Fibroblast of pulmonary artery (primary cell): ENCODE measurements around the gene CDYL2.

ENCODE experiments used
- DNase-seq: peaks from one replicate; pipeline ENCODE4 v3.0.0-alpha.2; 2010; ENCODE audit warnings: low read depth
- H3K4me3 ChIP-seq: replicated peaks from 2 replicates; pipeline ENCODE4 v1.5.1; 2011; ENCODE audit warnings: low read depth, mild to moderate bottlenecking, control low read depth, low read length, moderate library complexity
- TF ChIP-seq, protein P1 (sequence below): IDR thresholded peaks from 2 replicates; pipeline ENCODE4 v1.5.1; 2011; ENCODE audit warnings: mild to moderate bottlenecking, control low read depth, low read length, inconsistent platforms; ENCODE audit errors: missing control alignments

Gene CDYL2

GRCh38 chr16:80596507-80597207 is 207.7 kb downstream of the CDYL2 start:
- no peak for DNase-seq
- TF ChIP-seq, protein P1, sequence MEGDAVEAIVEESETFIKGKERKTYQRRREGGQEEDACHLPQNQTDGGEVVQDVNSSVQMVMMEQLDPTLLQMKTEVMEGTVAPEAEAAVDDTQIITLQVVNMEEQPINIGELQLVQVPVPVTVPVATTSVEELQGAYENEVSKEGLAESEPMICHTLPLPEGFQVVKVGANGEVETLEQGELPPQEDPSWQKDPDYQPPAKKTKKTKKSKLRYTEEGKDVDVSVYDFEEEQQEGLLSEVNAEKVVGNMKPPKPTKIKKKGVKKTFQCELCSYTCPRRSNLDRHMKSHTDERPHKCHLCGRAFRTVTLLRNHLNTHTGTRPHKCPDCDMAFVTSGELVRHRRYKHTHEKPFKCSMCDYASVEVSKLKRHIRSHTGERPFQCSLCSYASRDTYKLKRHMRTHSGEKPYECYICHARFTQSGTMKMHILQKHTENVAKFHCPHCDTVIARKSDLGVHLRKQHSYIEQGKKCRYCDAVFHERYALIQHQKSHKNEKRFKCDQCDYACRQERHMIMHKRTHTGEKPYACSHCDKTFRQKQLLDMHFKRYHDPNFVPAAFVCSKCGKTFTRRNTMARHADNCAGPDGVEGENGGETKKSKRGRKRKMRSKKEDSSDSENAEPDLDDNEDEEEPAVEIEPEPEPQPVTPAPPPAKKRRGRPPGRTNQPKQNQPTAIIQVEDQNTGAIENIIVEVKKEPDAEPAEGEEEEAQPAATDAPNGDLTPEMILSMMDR: no peak
- H3K4me3 ChIP-seq: no peak overlapping the region

DNA sequence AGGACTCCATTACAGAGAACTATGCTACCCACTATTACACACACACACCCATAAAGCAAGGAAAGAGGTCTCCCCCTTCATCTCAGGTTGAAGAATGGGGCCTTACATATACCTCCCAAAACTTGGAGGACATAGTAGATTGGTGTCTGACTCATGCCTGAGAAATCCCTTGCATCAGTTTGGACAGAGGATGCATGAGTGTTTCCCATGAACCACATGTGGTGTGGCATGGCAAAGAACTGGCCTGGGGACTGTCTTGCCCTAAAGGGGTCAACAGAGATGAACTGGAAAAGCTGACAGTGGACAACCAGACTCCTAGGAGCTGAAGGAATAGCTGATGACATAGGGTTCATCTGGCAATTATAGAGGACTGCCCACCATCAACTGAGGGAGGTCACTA is 209.6 kb downstream of the CDYL2 start:
- TF ChIP-seq, protein P1: no peak
- no peak overlapping the region for H3K4me3 ChIP-seq
- DNase-seq: no peak

DNA sequence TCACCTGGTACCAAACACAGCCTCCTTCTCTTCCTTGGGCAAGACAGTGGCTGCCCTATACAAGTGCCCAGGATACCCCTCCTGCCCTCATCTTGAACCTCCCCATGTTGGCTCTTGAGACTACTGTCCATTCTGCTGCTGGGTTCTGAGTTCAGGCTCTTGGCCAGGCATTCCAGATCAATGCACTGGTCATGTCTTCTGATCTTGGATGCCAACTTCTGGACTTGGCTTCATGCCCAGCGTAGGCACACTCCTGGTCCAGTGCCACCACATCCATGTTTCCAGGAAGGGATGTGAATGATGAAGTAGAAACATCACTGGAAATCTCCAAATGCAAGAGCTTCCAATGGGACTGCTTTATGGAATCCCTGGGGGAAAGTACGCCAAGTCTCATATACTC is 212.1 kb downstream of the CDYL2 start:
- H3K4me3 ChIP-seq: no peak overlapping the region
- DNase-seq: no peak
- TF ChIP-seq, protein P1: no peak

GRCh38 chr16:80591071-80591915 is 213.1 kb downstream of the CDYL2 start:
- no peak for DNase-seq
- H3K4me3 ChIP-seq: no peak overlapping the region
- TF ChIP-seq, protein P1: no peak

DNA sequence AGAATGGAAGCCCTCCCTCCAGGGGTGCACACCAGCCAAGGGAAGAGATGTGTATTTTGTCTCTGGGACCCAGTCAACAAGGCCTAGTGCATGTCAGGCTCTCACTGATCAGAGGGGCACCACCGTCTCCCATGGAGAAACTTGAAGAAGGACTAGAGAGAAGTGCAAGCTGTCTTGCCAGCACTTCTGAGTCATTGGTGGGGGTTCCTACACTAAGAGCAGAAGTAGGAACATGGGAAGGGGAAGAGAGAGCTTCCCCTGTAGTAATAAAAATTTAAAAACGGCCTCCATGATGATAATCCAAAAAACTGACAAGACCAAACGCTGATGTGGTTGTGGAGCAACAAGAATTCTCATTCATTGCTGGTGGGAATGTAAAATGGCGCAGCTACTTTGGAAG is 217.3 kb downstream of the CDYL2 start:
- TF ChIP-seq, protein P1: no peak
- DNase-seq: no peak
- H3K4me3 ChIP-seq: no peak overlapping the region

DNA sequence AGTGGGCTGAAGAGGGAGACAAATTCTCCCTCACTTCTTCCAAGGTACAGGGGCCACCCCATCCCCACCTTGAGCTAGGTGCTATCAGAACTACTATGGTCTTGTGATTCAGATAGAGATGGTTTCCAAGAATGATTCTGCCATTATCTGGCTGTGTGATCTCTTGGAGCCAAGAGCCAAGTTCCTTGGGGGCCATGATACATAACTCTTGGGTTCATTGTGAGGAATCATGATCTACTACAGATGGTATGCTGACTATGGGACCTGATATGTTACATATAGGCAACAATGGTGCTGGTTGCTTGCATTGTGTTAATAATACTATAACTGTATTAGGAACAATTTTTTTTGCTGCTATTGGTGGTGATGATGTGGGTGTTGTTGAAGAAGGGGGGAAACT is 217.9 kb downstream of the CDYL2 start:
- TF ChIP-seq, protein P1: no peak

GRCh38 chr16:80585764-80586163 is 218.6 kb downstream of the CDYL2 start:
- TF ChIP-seq, protein P1: no peak
- H3K4me3 ChIP-seq: no peak overlapping the region
- DNase-seq: no peak

More for the DNA sequence above, 217.9 kb downstream of the CDYL2 start:
- no peak for DNase-seq
- no peak overlapping the region for H3K4me3 ChIP-seq
